Ovary (tissue), 3 donors: ENCODE data around the gene R3HCC1L.

Source experiments
- CTCF ChIP-seq, 3 donors: fragments of 450-650 bp in 2 of 3; fragments of 200-600 bp in 1 of 3; IDR thresholded peaks; one replicate each; pipeline versions ENCODE4 v1.5.1 to v1.8.0; 2016 to 2022; ENCODE audit warnings: antibody characterized with exemption in 3 of 3, mild to moderate bottlenecking in 1 of 3
- EP300 ChIP-seq: sonication (generic); formaldehyde crosslinking; IDR thresholded peaks from one replicate; pipeline ENCODE4 v1.6.1; 2017; ENCODE audit warnings: antibody characterized with exemption
- POLR2A ChIP-seq: fragments of 450-650 bp; IDR thresholded peaks from one replicate; pipeline ENCODE4 v1.6.1; 2017; ENCODE audit warnings: antibody characterized with exemption, mild to moderate bottlenecking, moderate library complexity
- donor health status: DM: no; HTN: no; CAD: no.

- TF ChIP-seq CTCF (IDR thresholded peaks at IDR 0.05) (no peak), POLR2A (no peak), EP300 (no peak)
Observed at GRCh38 chr10:98269435-98269912, 135.0 kb downstream of the R3HCC1L start.
